Mucosa of descending colon (tissue), 3 donors: ENCODE measurements around the gene CD48. TPM values are rescaled to one million over a fixed set of nuclear protein-coding genes. Genes with fewer than 3 reads are reported as not detected.
A peak's percentile ranks its signal among the peaks of the same experiment; 100 is the strongest.

Experiments used
- ATAC-seq: fragments of 200-7000 bp; cut with Tn5 transposase; one replicate; pipeline ENCODE4 v1.9.1; 2020; ENCODE audit warnings: mild to moderate bottlenecking, moderate library complexity
- DNase-seq, 3 donors: peaks; one replicate each; pipeline ENCODE4 v3.0.0-alpha.2; 2020
- H3K36me3 ChIP-seq: fragments of 200-600 bp; one replicate; pipeline ENCODE4 v1.8.0; 2021; ENCODE audit warnings: low read depth, mild to moderate bottlenecking
- H3K4me1 ChIP-seq: fragments of 200-600 bp; one replicate; pipeline ENCODE4 v1.8.0; 2021; ENCODE audit warnings: low read depth, mild to moderate bottlenecking
- H3K4me3 ChIP-seq: fragments of 200-600 bp; one replicate; pipeline ENCODE4 v1.8.0; 2021; ENCODE audit warnings: mild to moderate bottlenecking
- H3K9me3 ChIP-seq: fragments of 200-600 bp; one replicate; pipeline ENCODE4 v1.8.0; 2021; ENCODE audit warnings: mild to moderate bottlenecking
- intact Hi-C, 2 donors: fragments of 100-400 bp; cut with DNase I in 1 of 2; cut with micrococcal nuclease in 1 of 2; formaldehyde crosslinking; loops; one replicate each; pipeline versions ENCODE4 v1.11.0 to v1.11.1; 2022; cut with DNase I, micrococcal nuclease
- total RNA-seq, 3 donors: library from RNA; stranded (reverse); fragmentation: NEBNext Ultra II Directional in 2 of 3; extraction: Animal tissue kit (Norgen Biotek cat#: 25700) in 2 of 3; gene quantifications; one replicate each; pipeline versions ENCODE4 v1.2.1 to v1.2.4, GENCODE V29; 2021 to 2023
- TF ChIP-seq, protein P1 (sequence below): fragments of 200-600 bp; IDR thresholded peaks from one replicate; pipeline ENCODE4 v1.8.0; 2022; ENCODE audit warnings: antibody characterized with exemption, mild to moderate bottlenecking
- donor health status: DM: no; HTN: no; CAD: no; lungs with moderate emphysema.
- donor health status: DM: no; HTN: no; CAD: no.
- donor health status: DM: no; HTN: yes; CAD: no.

Gene CD48
- total RNA-seq, 3 donors from 2014 or later: 5.9 to 8.6 (median 6.1) TPM

GRCh38 chr1:160685266-160685665 is 26.4 kb downstream of the CD48 start:
- TF ChIP-seq, protein P1, sequence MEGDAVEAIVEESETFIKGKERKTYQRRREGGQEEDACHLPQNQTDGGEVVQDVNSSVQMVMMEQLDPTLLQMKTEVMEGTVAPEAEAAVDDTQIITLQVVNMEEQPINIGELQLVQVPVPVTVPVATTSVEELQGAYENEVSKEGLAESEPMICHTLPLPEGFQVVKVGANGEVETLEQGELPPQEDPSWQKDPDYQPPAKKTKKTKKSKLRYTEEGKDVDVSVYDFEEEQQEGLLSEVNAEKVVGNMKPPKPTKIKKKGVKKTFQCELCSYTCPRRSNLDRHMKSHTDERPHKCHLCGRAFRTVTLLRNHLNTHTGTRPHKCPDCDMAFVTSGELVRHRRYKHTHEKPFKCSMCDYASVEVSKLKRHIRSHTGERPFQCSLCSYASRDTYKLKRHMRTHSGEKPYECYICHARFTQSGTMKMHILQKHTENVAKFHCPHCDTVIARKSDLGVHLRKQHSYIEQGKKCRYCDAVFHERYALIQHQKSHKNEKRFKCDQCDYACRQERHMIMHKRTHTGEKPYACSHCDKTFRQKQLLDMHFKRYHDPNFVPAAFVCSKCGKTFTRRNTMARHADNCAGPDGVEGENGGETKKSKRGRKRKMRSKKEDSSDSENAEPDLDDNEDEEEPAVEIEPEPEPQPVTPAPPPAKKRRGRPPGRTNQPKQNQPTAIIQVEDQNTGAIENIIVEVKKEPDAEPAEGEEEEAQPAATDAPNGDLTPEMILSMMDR: no peak
- ATAC-seq (peak; percentile 25), DNase-seq (no peak)
- no peak overlapping the region for H3K4me3 ChIP-seq
- peaks cover 7% of the 10 kb centered on the region for H3K4me1 ChIP-seq
- no peaks in the 10 kb centered on the region for H3K36me3 ChIP-seq
- no peaks in the 10 kb centered on the region for H3K9me3 ChIP-seq
- intact Hi-C loops: no loop called here

- no peaks in the 10 kb centered on the region for H3K9me3 ChIP-seq
- ATAC-seq (peak; percentile 33), DNase-seq (no peak)
- intact Hi-C loops: no loop called here
- H3K4me3 ChIP-seq: no peak overlapping the region
- H3K36me3 ChIP-seq: no peaks in the 10 kb centered on the region
- TF ChIP-seq, protein P1: no peak
- H3K4me1 ChIP-seq: peaks cover 7% of the 10 kb centered on the region
Observed at GRCh38 chr1:160682983-160683865, 28.4 kb downstream of the CD48 start.

DNA sequence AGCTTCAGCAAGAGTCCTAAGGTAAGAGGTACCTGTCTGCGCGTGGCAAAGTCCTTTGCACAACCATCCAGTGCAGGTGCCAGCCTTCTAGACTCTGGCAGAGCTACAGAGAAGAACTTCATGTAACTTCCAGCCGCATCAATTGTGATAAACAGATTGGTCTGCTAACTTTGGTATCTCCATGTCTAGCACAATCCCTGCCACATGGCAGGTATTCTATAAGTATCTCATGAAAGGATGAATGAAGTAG is 29.8 kb downstream of the CD48 start:
- Histone ChIP-seq H3K9me3 (no peaks in the 10 kb centered on the region), H3K4me1 (peaks cover 7% of the 10 kb centered on the region), H3K4me3 (no peak overlapping the region), H3K36me3 (no peaks in the 10 kb centered on the region)
- TF ChIP-seq, protein P1: no peak
- DNase-seq: no peak
- intact Hi-C loops: no loop called here
- no peak for ATAC-seq

DNA sequence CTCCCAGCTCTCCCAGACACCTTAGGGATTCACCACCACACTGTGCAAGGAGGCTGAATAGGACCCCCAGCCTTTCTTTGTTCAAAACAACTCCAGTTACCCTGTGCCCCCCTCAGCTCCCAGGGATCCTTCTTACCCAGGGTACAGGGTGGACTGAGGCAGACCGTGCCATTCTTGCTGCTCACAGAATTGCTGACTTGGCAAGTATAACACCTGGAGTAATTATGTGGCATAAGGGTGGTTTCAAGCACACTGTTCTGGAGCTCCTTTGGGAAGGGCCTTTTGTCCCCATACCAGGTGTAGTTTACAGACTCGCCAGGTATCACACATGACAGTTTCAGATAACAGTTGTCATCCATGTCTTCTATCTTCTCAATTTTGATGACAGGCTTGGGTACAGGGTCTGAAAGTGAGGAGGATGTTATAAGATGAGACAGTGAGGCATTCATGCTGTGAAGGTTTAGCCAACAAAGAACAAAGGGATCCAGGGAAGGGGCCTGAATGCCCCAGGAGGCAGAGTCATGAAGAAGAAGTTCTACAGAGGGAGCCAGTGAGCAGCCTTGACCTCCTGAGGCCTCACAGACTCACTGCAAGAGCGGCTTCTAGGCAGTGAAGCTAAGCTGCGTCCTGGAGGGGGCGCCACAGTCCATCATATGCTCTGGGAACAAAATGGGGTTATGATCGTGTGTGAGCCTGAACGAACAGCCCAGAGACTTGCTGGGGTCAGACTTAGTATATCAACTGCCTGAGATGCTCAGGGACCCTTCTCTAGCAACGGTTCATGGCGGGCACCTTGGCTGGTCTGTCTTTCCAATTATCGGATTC is 30.3 kb downstream of the CD48 start:
- DNase-seq (peak; percentile 82 to 84 (median 83)), ATAC-seq (peak; percentile 93)
- TF ChIP-seq, protein P1: peak; percentile 66
- no peak overlapping the region for H3K4me3 ChIP-seq
- H3K36me3 ChIP-seq: no peaks in the 10 kb centered on the region
- no peaks in the 10 kb centered on the region for H3K9me3 ChIP-seq
- intact Hi-C loops: no loop called here
- H3K4me1 ChIP-seq: peaks cover 7% of the 10 kb centered on the region

GRCh38 chr1:160680399-160680798 is 31.2 kb downstream of the CD48 start:
- intact Hi-C loops: no loop called here
- DNase-seq: no peak
- peaks cover 7% of the 10 kb centered on the region for H3K4me1 ChIP-seq
- no peaks in the 10 kb centered on the region for H3K36me3 ChIP-seq
- H3K4me3 ChIP-seq: no peak overlapping the region
- ATAC-seq: no peak
- TF ChIP-seq, protein P1: no peak
- no peaks in the 10 kb centered on the region for H3K9me3 ChIP-seq
